ENCODE measurements around the gene NCF4.

The NCF4 gene

GRCh38 chr22:36838119-36839030 is 22.4 kb upstream of the NCF4 start:
- DNase-seq, result no peak

GRCh38 chr22:36839356-36840073 is 21.3 kb upstream of the NCF4 start:
- no peak for DNase-seq

- DNase-seq, result no peak
Observed at GRCh38 chr22:36840106-36840505, 20.7 kb upstream of the NCF4 start.

GRCh38 chr22:36846271-36846670 is 14.5 kb upstream of the NCF4 start:
- no peak for DNase-seq

- DNase-seq, result no peak
Observed at GRCh38 chr22:36846949-36847348, 13.9 kb upstream of the NCF4 start.

- no peak for DNase-seq
Observed at GRCh38 chr22:36850056-36850455, 10.8 kb upstream of the NCF4 start.

- DNase-seq, result no peak
Observed at GRCh38 chr22:36850682-36851081, 10.1 kb upstream of the NCF4 start.

- no peak for DNase-seq
Observed at GRCh38 chr22:36852056-36852973, 8.5 kb upstream of the NCF4 start.

GRCh38 chr22:36853407-36854099 is 7.3 kb upstream of the NCF4 start:
- peak; percentile 52 to 84 for DNase-seq

- no peak for DNase-seq
Observed at GRCh38 chr22:36855478-36855877, 5.3 kb upstream of the NCF4 start.

GRCh38 chr22:36856121-36856791 is 4.5 kb upstream of the NCF4 start:
- peak; percentile 87 for DNase-seq

- DNase-seq, result no peak
Observed at GRCh38 chr22:36856792-36857135, 4.0 kb upstream of the NCF4 start.

GRCh38 chr22:36858156-36858555 is 2.6 kb upstream of the NCF4 start:
- no peak for DNase-seq

- no peak for DNase-seq
Observed at GRCh38 chr22:36858966-36859365, 1.8 kb upstream of the NCF4 start.

- no peak for DNase-seq
Observed at GRCh38 chr22:36860017-36860416, 789 bp upstream of the NCF4 start.

GRCh38 chr22:36860438-36860820 is 377 bp upstream of the NCF4 start:
- no peak for DNase-seq

- peak; percentile 13 to 87 for DNase-seq
Observed at GRCh38 chr22:36862251-36863242, 1.7 kb downstream of the NCF4 start.

- DNase-seq, result no peak
Observed at GRCh38 chr22:36863281-36863680, 2.5 kb downstream of the NCF4 start.

- no peak for DNase-seq
Observed at GRCh38 chr22:36863979-36864378, 3.2 kb downstream of the NCF4 start.

GRCh38 chr22:36864454-36865215 is 3.8 kb downstream of the NCF4 start:
- DNase-seq, result no peak
